Activated CD4-positive, alpha-beta T cell treated with anti-CD3 and anti-CD28 coated beads, Interleukin-2, Interleukin-4, amounts not matched to agents 100 ng/mL and 50 ng/mL, durations not matched to agents 16 hours and 8 hours (primary cell): ENCODE measurements around the gene NLN.
"Not testable (repeated sequence)": the region's sequence is repeated elsewhere in the genome, so short reads cannot be mapped to it uniquely, and the experiment has no call there.

Source experiments
- DNase-seq: peaks from one replicate; pipeline ENCODE4 v3.0.0-alpha.2; 2020; ENCODE audit warnings: low spot score

Gene NLN

GRCh38 chr5:65774346-65774745 lies 52.3 kb downstream of the NLN start:
- peak; percentile 49 for DNase-seq

DNA sequence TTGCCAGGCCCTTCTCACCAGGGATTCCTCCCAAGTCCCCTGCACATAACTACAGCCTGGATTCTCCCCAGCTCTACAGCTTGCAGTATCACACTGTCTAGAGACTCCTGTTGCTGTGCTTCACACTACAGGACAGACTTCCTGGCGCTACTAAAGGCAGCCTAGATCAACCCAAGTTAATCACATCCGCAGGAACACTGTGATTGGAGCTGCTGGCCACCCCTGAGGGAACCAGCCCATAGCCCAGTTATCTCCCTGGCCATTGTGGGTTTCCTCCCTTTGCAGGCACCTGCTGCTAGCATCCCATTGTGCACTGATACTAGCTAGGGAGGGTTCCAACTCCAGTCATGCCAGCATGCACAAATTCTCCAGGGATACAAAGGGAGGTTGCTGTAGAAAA lies 53.5 kb downstream of the NLN start:
- DNase-seq = no peak

DNA sequence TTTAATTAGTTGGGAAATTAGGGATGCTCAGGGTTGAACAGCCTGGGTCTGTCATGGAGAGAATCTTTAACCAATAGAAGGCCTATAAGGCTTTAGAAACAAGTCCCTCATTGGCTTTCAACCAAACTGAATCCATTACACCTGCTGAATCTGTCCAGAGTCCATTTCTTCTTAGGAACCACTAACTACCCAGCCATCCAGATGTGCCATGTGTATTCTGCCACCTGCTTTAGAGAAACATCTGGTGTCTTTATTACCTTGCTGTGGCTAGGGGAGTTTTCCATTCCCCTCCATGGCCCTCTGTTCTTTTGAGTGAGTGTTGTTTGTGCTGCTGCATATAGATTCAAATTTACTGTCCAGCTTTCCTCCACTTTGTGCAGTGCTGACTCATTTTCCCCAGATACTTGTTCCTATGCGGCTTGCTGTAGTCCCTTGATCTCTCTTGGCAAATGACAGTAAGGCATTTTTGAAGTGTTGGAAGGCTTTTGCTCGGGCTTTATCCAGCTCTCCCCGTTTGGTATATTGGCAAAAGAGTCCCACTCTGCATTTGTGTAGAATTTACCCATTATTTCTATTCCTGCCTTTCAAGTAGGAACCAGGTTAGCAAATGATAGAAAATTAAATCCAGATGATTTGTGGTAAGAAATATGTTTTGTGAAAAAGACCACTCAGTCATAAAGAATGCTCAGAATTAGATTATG lies 54.6 kb downstream of the NLN start:
- DNase-seq = no peak

- DNase-seq = no peak
Measured at GRCh38 chr5:65778126-65778525, 56.1 kb downstream of the NLN start.

GRCh38 chr5:65779643-65780042 lies 57.6 kb downstream of the NLN start:
- peak; percentile 54 for DNase-seq

DNA sequence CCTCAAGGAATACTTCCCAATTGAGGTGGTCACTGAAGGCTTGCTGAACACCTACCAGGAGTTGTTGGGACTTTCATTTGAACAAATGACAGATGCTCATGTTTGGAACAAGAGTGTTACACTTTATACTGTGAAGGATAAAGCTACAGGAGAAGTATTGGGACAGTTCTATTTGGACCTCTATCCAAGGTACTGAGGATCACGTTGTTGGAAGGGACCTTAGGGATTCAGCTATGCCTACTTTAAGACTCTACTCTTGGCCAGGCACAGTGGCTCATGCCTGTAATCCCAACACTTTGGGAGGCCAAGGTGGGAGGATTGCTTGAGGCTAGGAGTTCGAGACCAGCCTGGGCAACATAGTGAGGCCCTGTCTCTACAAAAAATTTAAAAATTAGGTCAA lies 66.3 kb downstream of the NLN start:
- not testable (repeated sequence) for DNase-seq

GRCh38 chr5:65790371-65791163 lies 68.6 kb downstream of the NLN start:
- peak; percentile 42 for DNase-seq

DNA sequence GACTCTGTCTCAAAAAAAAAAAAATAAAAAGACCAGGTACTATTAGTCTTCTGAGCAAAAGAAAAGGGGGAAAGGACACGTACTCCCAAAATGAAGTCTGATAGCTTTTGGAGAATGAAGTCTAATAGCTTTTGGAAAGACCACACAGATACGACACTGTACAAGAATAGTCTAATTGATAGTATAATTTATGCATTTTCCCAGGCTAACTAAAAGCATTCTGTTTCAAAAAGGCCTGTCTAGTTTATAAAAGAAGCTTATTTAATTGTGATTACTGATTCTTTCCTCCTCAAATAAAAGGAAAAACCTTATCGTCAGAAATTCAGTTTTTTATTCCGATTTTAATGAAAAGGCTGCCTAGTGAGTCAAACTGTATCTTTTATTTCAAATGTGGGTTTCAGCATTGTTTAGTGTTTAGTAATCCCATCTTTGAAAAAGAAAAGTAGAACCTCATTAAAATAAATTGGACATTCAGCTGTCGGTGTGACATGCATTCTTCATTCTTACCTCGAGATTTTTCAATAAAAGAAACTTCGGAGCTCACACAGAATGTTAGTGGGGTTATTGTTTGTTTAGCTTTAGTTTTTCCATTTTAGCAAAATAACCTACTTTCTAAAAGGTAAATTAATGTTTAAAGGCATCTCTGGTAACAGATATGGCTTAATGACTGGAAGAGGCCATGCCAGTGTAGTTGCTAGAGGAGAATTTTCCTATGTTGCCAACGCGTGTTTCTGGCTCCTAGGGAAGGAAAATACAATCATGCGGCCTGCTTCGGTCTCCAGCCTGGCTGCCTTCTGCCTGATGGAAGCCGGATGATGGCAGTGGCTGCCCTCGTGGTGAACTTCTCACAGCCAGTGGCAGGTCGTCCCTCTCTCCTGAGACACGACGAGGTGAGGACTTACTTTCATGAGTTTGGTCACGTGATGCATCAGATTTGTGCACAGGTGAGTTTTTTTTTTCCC lies 70.0 kb downstream of the NLN start:
- no peak for DNase-seq

DNA sequence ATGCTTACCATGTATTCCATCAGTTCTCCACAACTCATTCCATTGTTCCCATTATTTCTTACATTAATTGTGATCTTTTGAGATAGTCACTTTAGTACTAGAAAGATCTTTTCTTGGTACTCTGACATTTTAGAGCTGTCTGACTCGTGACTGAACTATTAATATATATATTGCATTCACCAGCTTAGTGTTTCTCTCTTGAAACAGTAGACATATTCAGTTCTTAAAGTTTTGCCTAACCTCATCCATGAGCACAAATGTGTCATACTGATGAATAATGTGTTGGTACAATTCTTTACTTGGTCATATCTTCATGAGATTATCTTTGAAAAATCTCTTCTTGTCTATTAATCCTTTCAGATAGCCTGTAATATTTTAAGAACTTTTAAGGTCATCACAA lies 74.3 kb downstream of the NLN start:
- no peak for DNase-seq

GRCh38 chr5:65796751-65797316 lies 74.8 kb downstream of the NLN start:
- DNase-seq = peak; percentile 33

GRCh38 chr5:65797481-65797880 lies 75.5 kb downstream of the NLN start:
- DNase-seq = no peak

GRCh38 chr5:65799857-65800256 lies 77.9 kb downstream of the NLN start:
- no peak for DNase-seq

DNA sequence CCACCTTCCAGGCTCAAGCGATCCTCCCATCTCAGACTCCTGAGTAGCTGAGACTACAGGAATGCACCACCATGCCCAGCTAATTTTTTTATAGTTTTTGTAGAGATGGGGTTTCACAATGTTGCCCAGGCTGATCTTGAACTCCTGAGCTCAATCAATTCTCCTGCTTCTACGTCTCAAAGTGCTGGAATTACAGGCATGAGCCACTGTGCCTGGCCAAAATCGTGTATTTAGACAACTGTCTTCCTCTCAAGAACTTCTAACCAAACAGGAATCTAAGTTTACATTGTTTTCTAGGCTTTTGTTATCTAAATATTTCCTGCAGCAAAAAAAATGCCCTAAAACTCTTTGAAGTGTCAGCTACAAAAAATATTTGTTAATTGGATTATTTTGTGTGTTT lies 78.8 kb downstream of the NLN start:
- DNase-seq = no peak

DNA sequence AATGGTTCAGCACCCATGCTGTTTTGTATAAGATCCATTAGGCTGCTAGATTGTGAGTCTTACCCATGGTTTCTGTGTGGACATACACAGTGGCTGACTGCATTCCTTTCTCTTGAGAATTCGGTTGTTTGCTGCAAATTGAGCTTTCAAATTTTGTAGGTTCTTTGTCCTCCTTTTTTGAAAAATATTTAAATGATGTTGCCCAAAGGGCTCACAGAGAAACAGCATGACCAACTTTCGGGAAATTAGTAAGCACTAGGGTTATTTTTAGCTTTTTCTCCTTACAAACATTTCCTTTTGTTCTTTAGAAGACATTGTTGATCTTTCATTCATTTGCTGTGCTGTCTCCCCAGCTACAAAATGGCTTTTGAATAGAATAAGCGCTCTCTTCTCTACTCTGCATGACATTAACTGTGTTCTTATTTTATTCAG lies 79.4 kb downstream of the NLN start:
- no peak for DNase-seq

GRCh38 chr5:65802080-65802479 lies 80.1 kb downstream of the NLN start:
- no peak for DNase-seq

DNA sequence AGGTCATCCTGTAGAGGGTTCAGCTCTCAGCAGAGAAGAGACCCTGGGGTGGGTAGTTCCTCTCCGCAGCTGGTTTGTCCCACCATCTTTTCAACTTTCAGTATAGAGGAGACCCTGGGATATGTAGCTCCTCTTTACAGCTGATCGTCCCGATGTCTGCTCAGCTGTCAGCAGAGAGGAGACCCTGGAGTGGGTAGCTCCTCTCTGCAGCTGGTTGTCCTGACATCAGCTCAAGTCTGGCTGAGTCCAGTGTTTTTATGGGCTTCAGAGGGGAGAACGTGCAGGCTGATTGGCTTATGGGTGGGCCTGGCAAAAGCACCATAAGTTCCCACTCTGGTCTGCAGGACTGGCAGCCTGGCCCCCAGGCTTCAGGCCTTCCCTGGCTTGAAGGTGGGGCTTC lies 80.8 kb downstream of the NLN start:
- no peak for DNase-seq

GRCh38 chr5:65803699-65804391 lies 81.8 kb downstream of the NLN start:
- peak; percentile 61 for DNase-seq

- DNase-seq = peak; percentile 22
Measured at GRCh38 chr5:65805089-65805488, 83.1 kb downstream of the NLN start.

DNA sequence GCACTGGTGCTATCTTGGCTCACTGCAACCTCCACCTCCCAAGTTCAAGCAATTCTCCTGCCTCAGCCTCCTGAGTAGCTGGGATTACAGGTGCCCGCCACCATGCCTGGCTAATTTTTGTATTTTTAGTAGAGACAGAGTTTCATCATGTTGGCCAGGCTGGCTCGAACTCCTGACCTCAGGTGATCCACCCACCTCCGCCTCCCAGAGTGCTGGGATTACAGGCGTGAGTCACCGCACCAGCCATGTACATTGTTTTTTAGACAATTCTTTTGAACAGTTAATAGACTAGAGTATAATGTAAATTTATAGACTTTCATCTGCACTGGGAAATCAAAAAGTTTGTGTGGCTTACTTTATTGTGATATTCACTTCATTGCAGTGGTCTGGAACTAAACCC lies 85.5 kb downstream of the NLN start:
- DNase-seq = not testable (repeated sequence)

DNA sequence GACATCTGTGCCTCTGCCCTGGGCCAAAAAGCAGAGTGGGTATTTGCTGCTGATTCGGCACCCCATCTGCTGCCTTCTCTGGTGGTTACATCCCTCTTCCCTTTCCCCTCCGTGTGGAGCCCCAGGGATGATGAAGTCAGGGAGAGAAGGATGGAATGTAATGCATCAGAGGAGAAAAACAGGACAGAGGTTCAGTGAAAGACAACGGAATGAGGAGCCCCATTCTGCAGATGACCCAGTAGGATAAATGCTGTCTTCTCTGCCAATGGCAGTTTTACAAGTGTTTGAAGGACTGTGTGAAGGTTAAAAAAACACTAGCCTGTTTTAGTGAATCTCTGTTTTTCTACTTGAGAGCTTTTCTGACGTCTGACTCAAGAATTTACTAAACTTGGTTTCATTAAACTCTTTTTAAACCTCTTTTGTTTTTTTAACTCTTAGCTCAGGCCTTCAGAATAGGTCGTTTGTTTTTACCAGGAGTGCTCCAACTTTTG lies 86.3 kb downstream of the NLN start:
- no peak for DNase-seq

GRCh38 chr5:65808818-65809217 lies 86.8 kb downstream of the NLN start:
- DNase-seq = no peak
